Breast epithelium (tissue), 3 donors: ENCODE results near the gene NCAPH2.

ENCODE experiments used
- POLR2AphosphoS5 ChIP-seq, 3 donors: sonication (generic); formaldehyde crosslinking; IDR thresholded peaks; one replicate each; pipeline ENCODE4 v1.6.1; 2017; ENCODE audit warnings: antibody characterized with exemption in 3 of 3
- TF ChIP-seq, protein P1 (sequence below), 3 donors: fragments of 450-650 bp; IDR thresholded peaks; one replicate each; pipeline ENCODE4 v1.5.1; 2016 to 2017; ENCODE audit warnings: antibody characterized with exemption in 3 of 3, mild to moderate bottlenecking in 3 of 3, moderate library complexity in 3 of 3

DNA sequence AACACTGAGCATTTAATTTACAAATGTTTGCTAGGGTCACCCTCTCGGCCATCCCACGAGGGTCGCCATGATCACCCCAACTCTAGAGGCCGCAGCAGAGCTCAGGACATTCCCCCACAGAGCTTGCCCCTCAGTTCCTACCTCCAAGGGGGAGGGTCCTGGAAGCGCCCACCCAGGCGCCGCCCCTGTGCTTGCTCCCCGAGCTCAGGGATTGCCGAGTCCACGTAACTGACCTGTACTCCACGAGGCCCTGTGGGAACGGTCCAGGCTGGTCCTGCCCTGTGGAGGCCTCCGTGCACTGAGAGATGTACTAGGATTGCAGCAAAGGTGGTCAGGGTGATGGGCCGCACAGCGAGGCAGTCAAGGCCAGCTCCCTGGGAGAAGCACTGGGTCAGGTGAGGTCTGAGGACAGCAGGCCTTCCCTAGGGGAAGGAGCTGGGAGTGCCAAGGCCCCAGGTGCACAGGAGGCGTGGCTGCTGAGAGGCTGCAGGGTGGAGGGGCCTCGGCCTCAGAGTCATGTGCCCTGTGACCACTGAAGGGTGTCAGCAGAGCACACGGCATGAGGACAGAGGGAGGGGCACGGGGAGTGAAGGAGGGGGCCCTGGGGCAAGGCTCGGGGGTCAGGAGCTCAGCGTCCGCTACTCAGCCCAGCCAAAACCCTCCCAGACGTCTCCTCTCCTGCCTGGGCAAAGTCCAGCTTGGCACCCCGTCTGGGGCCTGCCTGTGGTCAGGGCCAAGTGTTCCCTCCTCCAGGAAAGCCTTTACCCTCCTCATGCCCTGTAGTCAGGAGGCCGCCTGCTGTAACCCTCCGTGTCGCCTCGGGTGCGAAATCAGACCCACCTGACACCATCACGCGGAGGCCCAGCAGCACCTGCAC lies 23.8 kb upstream of the NCAPH2 start:
- no peak for TF ChIP-seq POLR2AphosphoS5 (IDR thresholded peaks at IDR 0.05)
- TF ChIP-seq, protein P1, sequence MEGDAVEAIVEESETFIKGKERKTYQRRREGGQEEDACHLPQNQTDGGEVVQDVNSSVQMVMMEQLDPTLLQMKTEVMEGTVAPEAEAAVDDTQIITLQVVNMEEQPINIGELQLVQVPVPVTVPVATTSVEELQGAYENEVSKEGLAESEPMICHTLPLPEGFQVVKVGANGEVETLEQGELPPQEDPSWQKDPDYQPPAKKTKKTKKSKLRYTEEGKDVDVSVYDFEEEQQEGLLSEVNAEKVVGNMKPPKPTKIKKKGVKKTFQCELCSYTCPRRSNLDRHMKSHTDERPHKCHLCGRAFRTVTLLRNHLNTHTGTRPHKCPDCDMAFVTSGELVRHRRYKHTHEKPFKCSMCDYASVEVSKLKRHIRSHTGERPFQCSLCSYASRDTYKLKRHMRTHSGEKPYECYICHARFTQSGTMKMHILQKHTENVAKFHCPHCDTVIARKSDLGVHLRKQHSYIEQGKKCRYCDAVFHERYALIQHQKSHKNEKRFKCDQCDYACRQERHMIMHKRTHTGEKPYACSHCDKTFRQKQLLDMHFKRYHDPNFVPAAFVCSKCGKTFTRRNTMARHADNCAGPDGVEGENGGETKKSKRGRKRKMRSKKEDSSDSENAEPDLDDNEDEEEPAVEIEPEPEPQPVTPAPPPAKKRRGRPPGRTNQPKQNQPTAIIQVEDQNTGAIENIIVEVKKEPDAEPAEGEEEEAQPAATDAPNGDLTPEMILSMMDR (IDR thresholded peaks at IDR 0.05) = no peak
